Left ventricle myocardium inferior (tissue), 1 donor: ENCODE measurements around the gene MTRFR. TPM values are rescaled to one million over a fixed set of nuclear protein-coding genes. Genes with fewer than 3 reads are reported as not detected.

Experiments used
- DNase-seq: peaks from one replicate; pipeline ENCODE4 v3.0.0-alpha.2; 2020
- H3K27ac ChIP-seq: fragments of 200-600 bp; replicated peaks from 2 replicates; pipeline ENCODE4 v1.8.0; 2021
- H3K27me3 ChIP-seq: fragments of 200-600 bp; 2 replicates; pipeline ENCODE4 v1.8.0; 2021; ENCODE audit warnings: low read depth
- H3K36me3 ChIP-seq: fragments of 200-600 bp; 2 replicates; pipeline ENCODE4 v1.8.0; 2021
- H3K4me1 ChIP-seq: fragments of 200-600 bp; 2 replicates; pipeline ENCODE4 v1.8.0; 2021
- H3K4me3 ChIP-seq: fragments of 200-600 bp; 2 replicates; pipeline ENCODE4 v1.8.0; 2021; ENCODE audit warnings: mild to moderate bottlenecking, moderate library complexity
- H3K9me3 ChIP-seq: fragments of 200-600 bp; replicated peaks from 2 replicates; pipeline ENCODE4 v1.8.0; 2021
- CTCF ChIP-seq: fragments of 200-600 bp; IDR thresholded peaks from 2 replicates; pipeline ENCODE4 v1.8.0; 2021; ENCODE audit warnings: antibody characterized with exemption, mild to moderate bottlenecking, borderline replicate concordance
- intact Hi-C: fragments of 100-400 bp; cut with micrococcal nuclease; formaldehyde crosslinking; loops from one replicate; pipeline ENCODE4 v1.11.0; 2022
- total RNA-seq: library from RNA; stranded (reverse); fragmentation: NEBNext Ultra II Directional; extraction: Animal tissue kit (Norgen Biotek cat#: 25700); gene quantifications from one replicate; pipeline ENCODE4 v1.2.1, GENCODE V29; 2021
- donor health status: DM: no; HTN: yes; CAD: no; lungs with severe emphysema.

Gene MTRFR
- total RNA-seq, 1 donor from 2014 or later, result 8.4 TPM

GRCh38 chr12:123260081-123260480 is 26.8 kb downstream of the MTRFR start:
- Histone ChIP-seq H3K36me3 (peaks cover 78% of the 10 kb centered on the region), H3K27me3 (no peaks in the 10 kb centered on the region), H3K4me3 (no peak overlapping the region), H3K4me1 (peaks cover 6% of the 10 kb centered on the region), H3K9me3 (no peaks in the 10 kb centered on the region), H3K27ac (no peak overlapping the region)
- intact Hi-C loops, result no loop called here
- no peak for TF ChIP-seq CTCF
- no peak for DNase-seq

- TF ChIP-seq CTCF, result no peak
- H3K4me1 ChIP-seq, result peaks cover 5% of the 10 kb centered on the region
- H3K9me3 ChIP-seq, result no peaks in the 10 kb centered on the region
- H3K36me3 ChIP-seq, result peaks cover 72% of the 10 kb centered on the region
- no peak for DNase-seq
- H3K27ac ChIP-seq, result no peak overlapping the region
- no peak overlapping the region for H3K4me3 ChIP-seq
- H3K27me3 ChIP-seq, result no peaks in the 10 kb centered on the region
- intact Hi-C loops, result no loop called here
Observed at GRCh38 chr12:123261196-123261595, 28.0 kb downstream of the MTRFR start.

- no peaks in the 10 kb centered on the region for H3K27me3 ChIP-seq
- H3K4me1 ChIP-seq, result peaks cover 13% of the 10 kb centered on the region
- no peak for TF ChIP-seq CTCF
- peaks cover 59% of the 10 kb centered on the region for H3K36me3 ChIP-seq
- intact Hi-C loops, result no loop called here
- no peak for DNase-seq
- H3K9me3 ChIP-seq, result no peaks in the 10 kb centered on the region
- H3K4me3 ChIP-seq, result no peak overlapping the region
- H3K27ac ChIP-seq, result no peak overlapping the region
Observed at GRCh38 chr12:123263196-123263817, 30.1 kb downstream of the MTRFR start.

GRCh38 chr12:123264642-123265041 is 31.4 kb downstream of the MTRFR start:
- peaks cover 48% of the 10 kb centered on the region for H3K36me3 ChIP-seq

GRCh38 chr12:123265851-123266678 is 32.8 kb downstream of the MTRFR start:
- intact Hi-C loops, result no loop called here
- no peak for TF ChIP-seq CTCF
- Histone ChIP-seq H3K4me3 (no peak overlapping the region), H3K4me1 (peaks cover 36% of the 10 kb centered on the region), H3K36me3 (peaks cover 34% of the 10 kb centered on the region), H3K9me3 (no peaks in the 10 kb centered on the region), H3K27me3 (no peaks in the 10 kb centered on the region), H3K27ac (no peak overlapping the region)
- DNase-seq, result no peak

More at GRCh38 chr12:123264642-123265041, 31.4 kb downstream of the MTRFR start:
- Histone ChIP-seq H3K4me3 (no peak overlapping the region), H3K4me1 (peaks cover 24% of the 10 kb centered on the region), H3K27me3 (no peaks in the 10 kb centered on the region), H3K9me3 (no peaks in the 10 kb centered on the region), H3K27ac (no peak overlapping the region)
- intact Hi-C loops, result no loop called here
- TF ChIP-seq CTCF, result peak; percentile 28
- no peak for DNase-seq
